DND-41 (cell line): ENCODE measurements around the gene CD2AP.

Experiments used
- EZH2 ChIP-seq: IDR thresholded peaks from 3 replicates; pipeline ENCODE4 v1.6.1; 2012; ENCODE audit warnings: borderline replicate concordance, low read depth, mild to moderate bottlenecking, moderate library complexity, low read length, inconsistent platforms; ENCODE audit not compliant: severe bottlenecking
- TF ChIP-seq, protein P1 (sequence below): IDR thresholded peaks from 2 replicates; pipeline ENCODE4 v1.5.1; 2012; ENCODE audit warnings: borderline replicate concordance, low read length, moderate library complexity, mild to moderate bottlenecking; ENCODE audit not compliant: poor library complexity, severe bottlenecking; ENCODE audit errors: extremely low read depth

DNA sequence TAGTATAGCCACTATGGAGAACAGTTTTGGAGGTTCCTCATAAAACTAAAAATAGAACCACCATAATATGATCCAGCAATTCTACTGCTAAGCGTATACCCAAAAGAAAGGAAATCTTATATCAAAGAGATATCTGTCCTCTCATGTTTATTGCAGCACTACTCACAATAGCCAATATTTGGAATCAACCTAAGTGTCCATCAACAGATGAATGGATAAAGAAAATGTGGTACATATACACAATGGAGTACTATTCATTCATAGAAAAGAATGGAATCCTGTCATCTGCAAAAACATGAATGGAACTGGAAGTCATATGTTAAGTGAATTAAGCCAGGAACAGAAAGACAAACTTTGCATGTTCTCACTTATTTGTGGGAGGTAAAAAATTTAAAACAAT, 5.7 kb upstream of the CD2AP start:
- TF ChIP-seq, protein P1, sequence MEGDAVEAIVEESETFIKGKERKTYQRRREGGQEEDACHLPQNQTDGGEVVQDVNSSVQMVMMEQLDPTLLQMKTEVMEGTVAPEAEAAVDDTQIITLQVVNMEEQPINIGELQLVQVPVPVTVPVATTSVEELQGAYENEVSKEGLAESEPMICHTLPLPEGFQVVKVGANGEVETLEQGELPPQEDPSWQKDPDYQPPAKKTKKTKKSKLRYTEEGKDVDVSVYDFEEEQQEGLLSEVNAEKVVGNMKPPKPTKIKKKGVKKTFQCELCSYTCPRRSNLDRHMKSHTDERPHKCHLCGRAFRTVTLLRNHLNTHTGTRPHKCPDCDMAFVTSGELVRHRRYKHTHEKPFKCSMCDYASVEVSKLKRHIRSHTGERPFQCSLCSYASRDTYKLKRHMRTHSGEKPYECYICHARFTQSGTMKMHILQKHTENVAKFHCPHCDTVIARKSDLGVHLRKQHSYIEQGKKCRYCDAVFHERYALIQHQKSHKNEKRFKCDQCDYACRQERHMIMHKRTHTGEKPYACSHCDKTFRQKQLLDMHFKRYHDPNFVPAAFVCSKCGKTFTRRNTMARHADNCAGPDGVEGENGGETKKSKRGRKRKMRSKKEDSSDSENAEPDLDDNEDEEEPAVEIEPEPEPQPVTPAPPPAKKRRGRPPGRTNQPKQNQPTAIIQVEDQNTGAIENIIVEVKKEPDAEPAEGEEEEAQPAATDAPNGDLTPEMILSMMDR: no peak
- TF ChIP-seq EZH2: no peak
